Liver (tissue), 3 donors: ENCODE measurements around the gene NLGN4X.

Source experiments
- CTCF ChIP-seq: fragments of 150-350 bp; IDR thresholded peaks from 2 replicates; pipeline ENCODE4 v1.5.1; 2017; ENCODE audit warnings: improper control_type of control experiment, low read depth, low read length; ENCODE audit not compliant: missing input control
- GABPA ChIP-seq, 2 donors: IDR thresholded peaks in 1 of 2; conservative IDR thresholded peaks in 1 of 2; 2 replicates each; pipeline ENCODE4 v1.6.1; 2016; ENCODE audit warnings: antibody characterized with exemption in 2 of 2, mild to moderate bottlenecking in 1 of 2, moderate library complexity in 1 of 2
- RAD21 ChIP-seq, 2 donors: IDR thresholded peaks; 2 replicates each; pipeline ENCODE4 v1.6.1; 2016; ENCODE audit warnings: antibody characterized with exemption in 2 of 2, mild to moderate bottlenecking in 2 of 2
- TAF1 ChIP-seq: conservative IDR thresholded peaks from 2 replicates; pipeline ENCODE4 v1.6.1; 2016; ENCODE audit warnings: antibody characterized with exemption, mild to moderate bottlenecking
- ZBTB33 ChIP-seq: IDR thresholded peaks from 2 replicates; pipeline ENCODE4 v1.6.1; 2016; ENCODE audit warnings: antibody characterized with exemption
- donor health status: healthy.
- donor health status: healthy.

DNA sequence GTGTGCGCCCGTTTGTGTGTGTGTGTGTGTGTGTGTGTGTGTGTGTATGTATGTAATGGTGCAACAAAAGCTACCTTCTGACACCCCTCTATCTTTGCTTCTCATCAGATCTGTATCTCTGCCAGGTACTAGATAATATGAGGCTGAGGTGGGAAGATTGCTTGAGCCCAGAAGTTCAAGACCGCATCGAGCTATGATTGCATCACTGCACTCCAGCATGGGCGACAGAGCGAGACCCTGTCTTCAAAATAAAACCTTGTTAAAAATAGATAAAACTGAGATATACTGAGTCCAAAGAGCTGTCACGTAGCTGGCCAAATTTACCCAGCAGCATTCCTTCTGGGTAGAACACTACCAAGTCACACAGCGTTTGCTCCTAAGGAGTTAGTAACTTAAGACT is 18.4 kb downstream of the NLGN4X start:
- no peak for TF ChIP-seq CTCF
- TF ChIP-seq GABPA (IDR thresholded peaks at IDR 0.05 in 1 of 2, conservative IDR thresholded peaks at IDR 0.05 in 1 of 2): no peak
- TF ChIP-seq RAD21 (IDR thresholded peaks at IDR 0.05): no peak
- no peak for TF ChIP-seq ZBTB33
- TF ChIP-seq TAF1: no peak
